Left ventricle myocardium inferior (tissue), 1 donor: ENCODE measurements around the gene SOX18. TPM values are rescaled to one million over a fixed set of nuclear protein-coding genes. Genes with fewer than 3 reads are reported as not detected.

Experiments used
- DNase-seq: peaks from one replicate; pipeline ENCODE4 v3.0.0-alpha.2; 2020
- H3K27ac ChIP-seq: fragments of 200-600 bp; replicated peaks from 2 replicates; pipeline ENCODE4 v1.8.0; 2021
- H3K27me3 ChIP-seq: fragments of 200-600 bp; 2 replicates; pipeline ENCODE4 v1.8.0; 2021; ENCODE audit warnings: low read depth
- H3K36me3 ChIP-seq: fragments of 200-600 bp; 2 replicates; pipeline ENCODE4 v1.8.0; 2021
- H3K4me1 ChIP-seq: fragments of 200-600 bp; 2 replicates; pipeline ENCODE4 v1.8.0; 2021
- H3K4me3 ChIP-seq: fragments of 200-600 bp; 2 replicates; pipeline ENCODE4 v1.8.0; 2021; ENCODE audit warnings: mild to moderate bottlenecking, moderate library complexity
- H3K9me3 ChIP-seq: fragments of 200-600 bp; replicated peaks from 2 replicates; pipeline ENCODE4 v1.8.0; 2021
- CTCF ChIP-seq: fragments of 200-600 bp; IDR thresholded peaks from 2 replicates; pipeline ENCODE4 v1.8.0; 2021; ENCODE audit warnings: antibody characterized with exemption, mild to moderate bottlenecking, borderline replicate concordance
- intact Hi-C: fragments of 100-400 bp; cut with micrococcal nuclease; formaldehyde crosslinking; loops from one replicate; pipeline ENCODE4 v1.11.0; 2022
- total RNA-seq: library from RNA; stranded (reverse); fragmentation: NEBNext Ultra II Directional; extraction: Animal tissue kit (Norgen Biotek cat#: 25700); gene quantifications from one replicate; pipeline ENCODE4 v1.2.1, GENCODE V29; 2021
- donor health status: DM: no; HTN: yes; CAD: no; lungs with severe emphysema.

The SOX18 gene
- total RNA-seq, 1 donor from 2014 or later, result 30.5 TPM

GRCh38 chr20:64011366-64011779, 38.1 kb downstream of the SOX18 start:
- intact Hi-C loops, result no loop called here
- H3K4me1 ChIP-seq, result peaks cover 14% of the 10 kb centered on the region
- TF ChIP-seq CTCF, result no peak
- H3K27ac ChIP-seq, result no peak overlapping the region
- no peaks in the 10 kb centered on the region for H3K9me3 ChIP-seq
- no peaks in the 10 kb centered on the region for H3K27me3 ChIP-seq
- peaks cover 85% of the 10 kb centered on the region for H3K36me3 ChIP-seq
- no peak for DNase-seq
- no peak overlapping the region for H3K4me3 ChIP-seq

- H3K36me3 ChIP-seq, result peaks cover 86% of the 10 kb centered on the region
- peaks cover 14% of the 10 kb centered on the region for H3K4me1 ChIP-seq
- TF ChIP-seq CTCF, result no peak
- H3K9me3 ChIP-seq, result no peaks in the 10 kb centered on the region
- no peak overlapping the region for H3K4me3 ChIP-seq
- no peak for DNase-seq
- intact Hi-C loops, result no loop called here
- H3K27ac ChIP-seq, result no peak overlapping the region
- H3K27me3 ChIP-seq, result no peaks in the 10 kb centered on the region
Measured at GRCh38 chr20:64010711-64011237, 38.7 kb downstream of the SOX18 start.

- Histone ChIP-seq H3K27me3 (no peaks in the 10 kb centered on the region), H3K36me3 (peaks cover 86% of the 10 kb centered on the region), H3K27ac (no peak overlapping the region), H3K4me3 (no peak overlapping the region), H3K4me1 (peaks cover 20% of the 10 kb centered on the region), H3K9me3 (no peaks in the 10 kb centered on the region)
- intact Hi-C loops, result no loop called here
- DNase-seq, result no peak
- TF ChIP-seq CTCF, result no peak
Measured at GRCh38 chr20:64009811-64010387, 39.5 kb downstream of the SOX18 start.

GRCh38 chr20:64006902-64007301, 42.5 kb downstream of the SOX18 start:
- TF ChIP-seq CTCF, result no peak
- peaks cover 32% of the 10 kb centered on the region for H3K4me1 ChIP-seq
- intact Hi-C loops, result no loop called here
- H3K27ac ChIP-seq, result no peak overlapping the region
- no peak overlapping the region for H3K4me3 ChIP-seq
- no peaks in the 10 kb centered on the region for H3K27me3 ChIP-seq
- H3K9me3 ChIP-seq, result no peaks in the 10 kb centered on the region
- peaks cover 94% of the 10 kb centered on the region for H3K36me3 ChIP-seq
- no peak for DNase-seq

GRCh38 chr20:64006490-64006889, 42.9 kb downstream of the SOX18 start:
- Histone ChIP-seq H3K36me3 (peaks cover 96% of the 10 kb centered on the region), H3K9me3 (no peaks in the 10 kb centered on the region), H3K4me3 (no peak overlapping the region), H3K27me3 (no peaks in the 10 kb centered on the region), H3K4me1 (peaks cover 32% of the 10 kb centered on the region), H3K27ac (no peak overlapping the region)
- DNase-seq, result no peak
- intact Hi-C loops, result no loop called here
- no peak for TF ChIP-seq CTCF
